CD4-positive, alpha-beta T cell treated with Interleukin-12 subunit alpha and Interleukin-12 subunit beta, for 1 hour (primary cell): Measurements from ENCODE around the gene CDT1.
A peak's percentile ranks its signal among the peaks of the same experiment; 100 is the strongest.

Source experiments
- DNase-seq: peaks from one replicate; pipeline ENCODE4 v3.0.0-alpha.2; 2020

CDT1 gene

GRCh38 chr16:88803264-88803987 is at the start of gene CDT1:
CDT1 (plus strand) TSS chr16:88803789; CDS start chr16:88803832, 43 bp downstream.
- DNase-seq = peak; percentile 89

- DNase-seq = no peak
These were observed 49.3 kb upstream of the CDT1 start for GRCh38 chr16:88754109-88754911.

- DNase-seq = peak; percentile 28
These were observed 48.5 kb upstream of the CDT1 start for GRCh38 chr16:88754912-88755744.

GRCh38 chr16:88755745-88756443 is 47.7 kb upstream of the CDT1 start:
- no peak for DNase-seq

- no peak for DNase-seq
These were observed 45.2 kb upstream of the CDT1 start for GRCh38 chr16:88758227-88758943.

- DNase-seq = no peak
These were observed 44.7 kb upstream of the CDT1 start for GRCh38 chr16:88758944-88759244.

- peak; percentile 58 for DNase-seq
These were observed 44.2 kb upstream of the CDT1 start for GRCh38 chr16:88759245-88759975.

- DNase-seq = no peak
These were observed 43.6 kb upstream of the CDT1 start for GRCh38 chr16:88759976-88760350.

- no peak for DNase-seq
These were observed 43.0 kb upstream of the CDT1 start for GRCh38 chr16:88760424-88761142.

- DNase-seq = no peak
These were observed 42.5 kb upstream of the CDT1 start for GRCh38 chr16:88761143-88761534.

GRCh38 chr16:88761830-88762229 is 41.8 kb upstream of the CDT1 start:
- no peak for DNase-seq

- no peak for DNase-seq
These were observed 41.2 kb upstream of the CDT1 start for GRCh38 chr16:88762258-88762870.

- no peak for DNase-seq
These were observed 40.6 kb upstream of the CDT1 start for GRCh38 chr16:88762941-88763340.

- DNase-seq = no peak
These were observed 40.0 kb upstream of the CDT1 start for GRCh38 chr16:88763502-88764053.

- DNase-seq = no peak
These were observed 39.5 kb upstream of the CDT1 start for GRCh38 chr16:88764080-88764479.

GRCh38 chr16:88764913-88765349 is 38.7 kb upstream of the CDT1 start:
- DNase-seq = no peak

GRCh38 chr16:88766975-88767374 is 36.6 kb upstream of the CDT1 start:
- no peak for DNase-seq

GRCh38 chr16:88767546-88768070 is 36.0 kb upstream of the CDT1 start:
- DNase-seq = no peak

GRCh38 chr16:88768071-88768783 is 35.4 kb upstream of the CDT1 start:
- no peak for DNase-seq
